Peyer's patch (tissue), 4 donors: Measurements from ENCODE around the gene SRPK3. TPM values are rescaled to one million over a fixed set of nuclear protein-coding genes. Genes with fewer than 3 reads are reported as not detected.
"Not testable (repeated sequence)": the region's sequence is repeated elsewhere in the genome, so short reads cannot be mapped to it uniquely, and the experiment has no call there.

Experiments used
- DNase-seq, 3 donors: peaks; one replicate each; pipeline ENCODE4 v3.0.0-alpha.2; 2017 to 2019
- H3K27ac ChIP-seq, 4 donors: fragments of 200-600 bp; sonication (generic); one replicate each; pipeline ENCODE4 v1.5.1; 2016 to 2019
- H3K27me3 ChIP-seq, 2 donors: fragments of 200-600 bp; sonication (generic); one replicate each; pipeline ENCODE4 v1.5.1; 2019
- H3K36me3 ChIP-seq, 3 donors: fragments of 200-600 bp; sonication (generic); one replicate each; pipeline ENCODE4 v1.5.1; 2016 to 2019
- H3K4me1 ChIP-seq, 4 donors: fragments of 200-600 bp; sonication (generic); one replicate each; pipeline ENCODE4 v1.5.1; 2016 to 2019
- H3K4me3 ChIP-seq, 4 donors: fragments of 200-600 bp; sonication (generic); 1 replicate in 3 of 4; 2 replicates in 1 of 4; pipeline ENCODE4 v1.5.1; 2016 to 2019; ENCODE audit warnings: mild to moderate bottlenecking in 1 of 4
- H3K9me3 ChIP-seq, 4 donors: fragments of 200-600 bp; sonication (generic); one replicate each; pipeline ENCODE4 v1.5.1; 2016 to 2019; ENCODE audit warnings: mild to moderate bottlenecking in 1 of 4
- POLR2A ChIP-seq, 2 donors: fragments of 450-650 bp; IDR thresholded peaks; one replicate each; pipeline ENCODE4 v1.5.1; 2017; ENCODE audit warnings: antibody characterized with exemption in 2 of 2, mild to moderate bottlenecking in 2 of 2, moderate library complexity in 2 of 2
- total RNA-seq, 4 donors: library from RNA; depleted of rRNA; stranded (reverse); fragments of >200 nt; gene quantifications; one replicate each; pipeline ENCODE4 v1.1.0, GENCODE V29; 2016
- TF ChIP-seq, protein P1 (sequence below), 6 experiments: fragments of 450-650 bp in 4 of 6; fragments of 200-600 bp in 2 of 6; sonication (generic) in 1 of 6; IDR thresholded peaks; one replicate each; pipeline ENCODE4 v1.5.1; 2017 to 2019; ENCODE audit warnings: antibody characterized with exemption in 6 of 6, mild to moderate bottlenecking in 3 of 6, moderate library complexity in 1 of 6

Gene SRPK3
- total RNA-seq, 4 donors from 2014 or later, result 1.7 TPM; not detected in 3

- Histone ChIP-seq H3K9me3 (no peaks in the 10 kb centered on the region), H3K36me3 (no peaks in the 10 kb centered on the region), H3K27ac (no peak overlapping the region), H3K4me3 (no peak overlapping the region), H3K4me1 (no peaks in the 10 kb centered on the region), H3K27me3 (no peaks in the 10 kb centered on the region)
- TF ChIP-seq, protein P1, sequence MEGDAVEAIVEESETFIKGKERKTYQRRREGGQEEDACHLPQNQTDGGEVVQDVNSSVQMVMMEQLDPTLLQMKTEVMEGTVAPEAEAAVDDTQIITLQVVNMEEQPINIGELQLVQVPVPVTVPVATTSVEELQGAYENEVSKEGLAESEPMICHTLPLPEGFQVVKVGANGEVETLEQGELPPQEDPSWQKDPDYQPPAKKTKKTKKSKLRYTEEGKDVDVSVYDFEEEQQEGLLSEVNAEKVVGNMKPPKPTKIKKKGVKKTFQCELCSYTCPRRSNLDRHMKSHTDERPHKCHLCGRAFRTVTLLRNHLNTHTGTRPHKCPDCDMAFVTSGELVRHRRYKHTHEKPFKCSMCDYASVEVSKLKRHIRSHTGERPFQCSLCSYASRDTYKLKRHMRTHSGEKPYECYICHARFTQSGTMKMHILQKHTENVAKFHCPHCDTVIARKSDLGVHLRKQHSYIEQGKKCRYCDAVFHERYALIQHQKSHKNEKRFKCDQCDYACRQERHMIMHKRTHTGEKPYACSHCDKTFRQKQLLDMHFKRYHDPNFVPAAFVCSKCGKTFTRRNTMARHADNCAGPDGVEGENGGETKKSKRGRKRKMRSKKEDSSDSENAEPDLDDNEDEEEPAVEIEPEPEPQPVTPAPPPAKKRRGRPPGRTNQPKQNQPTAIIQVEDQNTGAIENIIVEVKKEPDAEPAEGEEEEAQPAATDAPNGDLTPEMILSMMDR (IDR thresholded peaks at IDR 0.05), result no peak
- TF ChIP-seq POLR2A (IDR thresholded peaks at IDR 0.05), result no peak
- DNase-seq, result no peak
These were observed 36.2 kb downstream of the SRPK3 start for GRCh38 chrX:153816831-153817690.

- H3K36me3 ChIP-seq, DNase-seq, H3K4me1 ChIP-seq, H3K9me3 ChIP-seq, H3K27me3 ChIP-seq, H3K27ac ChIP-seq, H3K4me3 ChIP-seq: not testable (repeated sequence)
These were observed 37.2 kb downstream of the SRPK3 start for GRCh38 chrX:153818064-153818463.

- no peaks in the 10 kb centered on the region for H3K9me3 ChIP-seq
- DNase-seq, result peak; percentile 31 to 56 (median 56)
- TF ChIP-seq POLR2A (IDR thresholded peaks at IDR 0.05), result no peak
- TF ChIP-seq, protein P1 (IDR thresholded peaks at IDR 0.05), result no peak
- no peaks in the 10 kb centered on the region for H3K4me1 ChIP-seq
- H3K27ac ChIP-seq, result peak overlapping the region in 1 of 4 donors; percentile 17
- no peaks in the 10 kb centered on the region for H3K36me3 ChIP-seq
- H3K27me3 ChIP-seq, result no peaks in the 10 kb centered on the region
- peak overlapping the region; percentile 20 to 57 (median 32) for H3K4me3 ChIP-seq
These were observed 37.9 kb downstream of the SRPK3 start for GRCh38 chrX:153818571-153819383.

DNA sequence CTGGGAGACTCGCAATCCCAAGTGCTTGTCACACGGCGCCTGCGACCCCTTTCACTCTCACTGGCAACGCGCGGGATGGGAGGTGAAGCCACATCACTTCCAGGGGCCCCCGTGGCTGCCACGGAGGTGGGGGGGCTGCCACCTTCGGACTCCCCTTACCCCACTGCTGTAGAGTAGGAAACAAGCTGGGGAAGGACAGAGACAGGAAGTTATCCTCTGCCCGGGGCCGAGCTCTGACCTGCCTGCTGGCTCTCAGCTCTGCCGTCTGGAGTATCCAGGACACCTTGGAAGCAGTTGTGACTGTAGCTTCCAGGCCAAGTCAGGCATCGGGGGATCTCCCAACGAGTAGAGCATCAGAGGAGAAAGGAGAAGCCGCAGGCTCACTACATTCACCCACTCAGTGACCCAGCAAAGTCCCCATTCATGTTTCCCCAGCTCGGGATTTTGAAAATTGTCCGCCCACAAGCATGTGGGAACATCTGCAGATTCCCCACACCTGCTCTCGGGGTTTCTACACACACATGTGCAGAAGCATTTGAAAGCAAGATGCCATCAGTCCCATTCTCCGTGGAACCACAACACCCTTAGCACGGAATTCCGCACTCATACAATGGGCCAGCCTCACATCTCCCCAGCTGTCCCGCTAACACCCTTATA is 38.7 kb downstream of the SRPK3 start:
- no peaks in the 10 kb centered on the region for H3K36me3 ChIP-seq
- TF ChIP-seq, protein P1 (IDR thresholded peaks at IDR 0.05), result no peak
- TF ChIP-seq POLR2A (IDR thresholded peaks at IDR 0.05), result no peak
- no peaks in the 10 kb centered on the region for H3K4me1 ChIP-seq
- peak overlapping the region in 1 of 4 donors; percentile 17 for H3K27ac ChIP-seq
- no peaks in the 10 kb centered on the region for H3K9me3 ChIP-seq
- DNase-seq, result no peak
- peak overlapping the region; percentile 20 to 57 (median 32) for H3K4me3 ChIP-seq
- no peaks in the 10 kb centered on the region for H3K27me3 ChIP-seq

- no peak overlapping the region for H3K4me3 ChIP-seq
- H3K4me1 ChIP-seq, result no peaks in the 10 kb centered on the region
- DNase-seq, result no peak
- H3K36me3 ChIP-seq, result no peaks in the 10 kb centered on the region
- no peaks in the 10 kb centered on the region for H3K27me3 ChIP-seq
- no peak overlapping the region for H3K27ac ChIP-seq
- TF ChIP-seq, protein P1 (IDR thresholded peaks at IDR 0.05), result no peak
- TF ChIP-seq POLR2A (IDR thresholded peaks at IDR 0.05), result no peak
- H3K9me3 ChIP-seq, result no peaks in the 10 kb centered on the region
These were observed 39.8 kb downstream of the SRPK3 start for GRCh38 chrX:153820601-153821000.
